ENCODE results near the gene CERS6. TPM values are rescaled to one million over a fixed set of nuclear protein-coding genes. Genes with fewer than 3 reads are reported as not detected.

CERS6 gene
- total and polyA plus RNA-seq, 2 donors from 2014 or later: 9.4 to 18.8 TPM

DNA sequence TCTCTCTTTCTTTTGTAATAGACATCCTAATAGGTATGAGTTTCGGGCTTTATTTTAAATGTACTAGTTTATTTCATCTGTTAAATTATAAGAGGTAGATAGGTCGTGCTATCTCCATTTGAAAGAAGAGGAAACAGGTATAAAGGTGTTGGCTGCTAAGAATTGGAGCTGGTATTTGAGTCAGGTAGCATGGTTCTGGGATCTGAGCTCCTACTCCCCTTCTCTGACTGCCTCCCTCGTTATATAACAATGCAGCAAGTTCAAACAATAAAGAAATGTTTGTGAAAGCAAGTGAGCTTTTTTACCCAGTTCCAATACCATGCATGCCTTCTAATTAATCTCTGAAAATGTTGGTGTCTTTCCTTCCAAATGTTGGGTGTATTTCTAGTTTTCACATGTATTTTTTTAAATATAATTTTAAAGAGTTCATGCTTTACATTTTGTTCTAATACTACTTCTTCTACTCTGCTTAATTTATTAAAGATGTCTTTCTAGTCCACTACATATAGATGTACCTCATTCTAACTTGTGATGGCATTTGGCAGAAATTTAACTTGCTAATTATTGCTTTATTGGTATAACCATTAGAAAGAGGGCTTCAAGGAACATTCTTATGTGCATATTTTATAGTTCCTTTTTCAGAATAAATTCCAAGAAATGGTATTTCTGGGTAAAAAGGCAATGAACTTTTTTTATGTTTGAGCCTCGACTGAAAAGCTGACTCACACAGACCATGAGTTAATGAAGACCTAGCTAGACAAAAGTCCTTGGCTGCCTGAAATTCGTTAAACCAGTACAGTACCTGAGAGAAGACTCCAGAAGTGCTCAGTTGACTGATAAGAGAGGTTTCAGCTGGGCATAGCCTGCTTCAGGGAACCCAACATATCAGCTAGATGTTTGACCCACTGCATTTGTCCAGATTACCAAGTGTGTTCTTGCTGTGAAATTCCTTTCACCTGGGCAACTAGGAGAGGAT is 133.5 kb downstream of the CERS6 start:
- H3K9me3 ChIP-seq (ENCODE audit: control insufficient read depth in 2 of 3, insufficient read depth in 1 of 3, low read length in 3 of 3): no peaks in the 10 kb centered on the region
- H3K27ac ChIP-seq (ENCODE audit: low read depth in 2 of 2, low read length in 2 of 2): no peak overlapping the region
- FAIRE-seq (no peak), DNase-seq (no peak)
- intact Hi-C loops (cut with DNase I): no loop called here
- H3K36me3 ChIP-seq (ENCODE audit: control insufficient read depth in 2 of 3, insufficient read depth in 3 of 3, low read length in 3 of 3): no peaks in the 10 kb centered on the region
- no peak overlapping the region for H3K4me3 ChIP-seq (ENCODE audit: low read length in 3 of 3)
- H3K27me3 ChIP-seq (ENCODE audit: control insufficient read depth, insufficient read depth, low read length): no peaks in the 10 kb centered on the region
- TF ChIP-seq, protein P1, sequence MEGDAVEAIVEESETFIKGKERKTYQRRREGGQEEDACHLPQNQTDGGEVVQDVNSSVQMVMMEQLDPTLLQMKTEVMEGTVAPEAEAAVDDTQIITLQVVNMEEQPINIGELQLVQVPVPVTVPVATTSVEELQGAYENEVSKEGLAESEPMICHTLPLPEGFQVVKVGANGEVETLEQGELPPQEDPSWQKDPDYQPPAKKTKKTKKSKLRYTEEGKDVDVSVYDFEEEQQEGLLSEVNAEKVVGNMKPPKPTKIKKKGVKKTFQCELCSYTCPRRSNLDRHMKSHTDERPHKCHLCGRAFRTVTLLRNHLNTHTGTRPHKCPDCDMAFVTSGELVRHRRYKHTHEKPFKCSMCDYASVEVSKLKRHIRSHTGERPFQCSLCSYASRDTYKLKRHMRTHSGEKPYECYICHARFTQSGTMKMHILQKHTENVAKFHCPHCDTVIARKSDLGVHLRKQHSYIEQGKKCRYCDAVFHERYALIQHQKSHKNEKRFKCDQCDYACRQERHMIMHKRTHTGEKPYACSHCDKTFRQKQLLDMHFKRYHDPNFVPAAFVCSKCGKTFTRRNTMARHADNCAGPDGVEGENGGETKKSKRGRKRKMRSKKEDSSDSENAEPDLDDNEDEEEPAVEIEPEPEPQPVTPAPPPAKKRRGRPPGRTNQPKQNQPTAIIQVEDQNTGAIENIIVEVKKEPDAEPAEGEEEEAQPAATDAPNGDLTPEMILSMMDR (IDR thresholded peaks at IDR 0.05; ENCODE audit: borderline replicate concordance, extremely low read depth, insufficient read depth): no peak
- H3K9ac ChIP-seq (ENCODE audit: low read length in 3 of 3): no peak overlapping the region
- H3K4me1 ChIP-seq (ENCODE audit: control insufficient read depth in 2 of 3, insufficient read depth in 2 of 3, low read depth in 1 of 3, low read length in 3 of 3): no peaks in the 10 kb centered on the region

DNA sequence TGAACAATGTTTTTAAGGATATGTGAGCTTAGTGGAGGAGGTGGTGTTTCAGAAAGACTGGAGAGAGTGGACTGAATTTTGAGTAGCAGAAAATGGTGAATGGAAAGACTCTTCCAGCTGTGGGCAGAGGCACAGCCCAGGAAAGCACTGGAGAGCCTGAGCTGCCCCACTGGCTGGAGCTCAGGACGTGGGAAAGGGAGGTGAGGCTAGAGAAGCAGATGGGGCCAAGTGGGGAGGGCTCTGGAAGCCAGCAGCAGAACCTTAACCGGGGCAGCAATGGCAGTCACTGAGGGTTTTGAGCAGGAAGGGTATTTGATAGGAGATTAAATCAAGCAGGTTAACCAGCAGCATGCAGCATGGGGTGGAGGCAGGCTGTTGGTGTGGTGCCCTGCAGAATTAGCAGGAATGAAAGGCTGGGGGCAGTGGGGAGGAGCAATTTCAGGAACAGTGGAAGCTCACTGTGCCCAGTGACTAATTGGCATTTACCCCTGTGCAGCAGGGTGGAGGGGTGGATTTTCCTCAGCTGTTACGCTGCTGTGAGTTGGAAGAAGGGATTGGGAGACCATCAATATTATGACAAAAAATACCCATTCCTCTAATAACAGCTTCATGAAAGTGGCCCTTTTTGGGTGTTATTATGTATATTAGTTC is 136.2 kb downstream of the CERS6 start:
- no peaks in the 10 kb centered on the region for H3K9me3 ChIP-seq (ENCODE audit: control insufficient read depth in 2 of 3, insufficient read depth in 1 of 3, low read length in 3 of 3)
- FAIRE-seq (no peak), DNase-seq (no peak)
- intact Hi-C loops (cut with DNase I): no loop called here
- TF ChIP-seq, protein P1 (IDR thresholded peaks at IDR 0.05; ENCODE audit: borderline replicate concordance, extremely low read depth, insufficient read depth): no peak
- no peaks in the 10 kb centered on the region for H3K27me3 ChIP-seq (ENCODE audit: control insufficient read depth, insufficient read depth, low read length)
- H3K36me3 ChIP-seq (ENCODE audit: control insufficient read depth in 2 of 3, insufficient read depth in 3 of 3, low read length in 3 of 3): no peaks in the 10 kb centered on the region
- H3K9ac ChIP-seq (ENCODE audit: low read length in 3 of 3): no peak overlapping the region
- no peak overlapping the region for H3K4me3 ChIP-seq (ENCODE audit: low read length in 3 of 3)
- no peaks in the 10 kb centered on the region for H3K4me1 ChIP-seq (ENCODE audit: control insufficient read depth in 2 of 3, insufficient read depth in 2 of 3, low read depth in 1 of 3, low read length in 3 of 3)
- H3K27ac ChIP-seq (ENCODE audit: low read depth in 2 of 2, low read length in 2 of 2): no peak overlapping the region

DNA sequence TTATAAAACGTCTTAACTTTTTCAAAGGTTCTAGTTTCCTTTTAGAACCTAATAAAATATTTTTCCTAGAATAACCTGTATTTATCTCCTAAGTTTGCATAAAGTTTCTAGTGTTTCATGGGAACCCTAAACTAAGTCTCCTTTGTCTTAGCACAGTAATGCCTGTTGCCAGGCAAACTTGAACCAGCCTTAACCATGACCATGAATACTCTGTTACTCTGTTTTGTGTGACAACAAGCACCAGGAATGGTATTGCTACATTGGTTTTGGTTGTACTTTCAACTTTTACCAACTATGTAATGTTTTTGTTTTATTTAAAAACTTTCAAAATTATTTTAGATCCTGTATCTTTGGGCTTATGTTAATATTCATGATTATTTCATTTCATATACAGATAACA is 137.6 kb downstream of the CERS6 start:
- H3K27ac ChIP-seq (ENCODE audit: low read depth in 2 of 2, low read length in 2 of 2): no peak overlapping the region
- no peaks in the 10 kb centered on the region for H3K36me3 ChIP-seq (ENCODE audit: control insufficient read depth in 2 of 3, insufficient read depth in 3 of 3, low read length in 3 of 3)
- no peak overlapping the region for H3K9ac ChIP-seq (ENCODE audit: low read length in 3 of 3)
- H3K4me3 ChIP-seq (ENCODE audit: low read length in 3 of 3): no peak overlapping the region
- FAIRE-seq (peak; percentile 73), DNase-seq (no peak)
- H3K9me3 ChIP-seq (ENCODE audit: control insufficient read depth in 2 of 3, insufficient read depth in 1 of 3, low read length in 3 of 3): no peaks in the 10 kb centered on the region
- H3K27me3 ChIP-seq (ENCODE audit: control insufficient read depth, insufficient read depth, low read length): no peaks in the 10 kb centered on the region
- TF ChIP-seq, protein P1 (IDR thresholded peaks at IDR 0.05; ENCODE audit: borderline replicate concordance, extremely low read depth, insufficient read depth): no peak
- no peaks in the 10 kb centered on the region for H3K4me1 ChIP-seq (ENCODE audit: control insufficient read depth in 2 of 3, insufficient read depth in 2 of 3, low read depth in 1 of 3, low read length in 3 of 3)
- intact Hi-C loops (cut with DNase I): no loop called here

Measured in kidney (tissue), 14 donors.